SKM-1 (cell line): Measurements from ENCODE around the gene CPXM2.

Source experiments
- DNase-seq: peaks from one replicate; lab custom pipeline; 2025; ENCODE audit not compliant: unreplicated experiment; lab: John Stamatoyannopoulos, UW

Gene CPXM2

GRCh38 chr10:123852411-123852951 lies 39.1 kb downstream of the CPXM2 start:
- no peak for DNase-seq

- DNase-seq: no peak
These were observed 42.8 kb downstream of the CPXM2 start for GRCh38 chr10:123848564-123849457.

GRCh38 chr10:123847686-123848432 lies 43.7 kb downstream of the CPXM2 start:
- DNase-seq: no peak

- no peak for DNase-seq
These were observed 47.8 kb downstream of the CPXM2 start for GRCh38 chr10:123843835-123844234.

GRCh38 chr10:123842692-123843385 lies 48.8 kb downstream of the CPXM2 start:
- DNase-seq: no peak

GRCh38 chr10:123841560-123841959 lies 50.0 kb downstream of the CPXM2 start:
- DNase-seq: no peak

- DNase-seq: no peak
These were observed 50.5 kb downstream of the CPXM2 start for GRCh38 chr10:123841115-123841514.

GRCh38 chr10:123840714-123841113 lies 50.9 kb downstream of the CPXM2 start:
- no peak for DNase-seq

- no peak for DNase-seq
These were observed 52.9 kb downstream of the CPXM2 start for GRCh38 chr10:123838596-123839310.

- no peak for DNase-seq
These were observed 53.9 kb downstream of the CPXM2 start for GRCh38 chr10:123837756-123838155.

- DNase-seq: no peak
These were observed 55.0 kb downstream of the CPXM2 start for GRCh38 chr10:123836418-123837145.

- no peak for DNase-seq
These were observed 56.0 kb downstream of the CPXM2 start for GRCh38 chr10:123835575-123835974.

GRCh38 chr10:123833170-123833850 lies 58.3 kb downstream of the CPXM2 start:
- no peak for DNase-seq

GRCh38 chr10:123831259-123831658 lies 60.3 kb downstream of the CPXM2 start:
- DNase-seq: no peak

- no peak for DNase-seq
These were observed 70.5 kb downstream of the CPXM2 start for GRCh38 chr10:123821136-123821535.

GRCh38 chr10:123809632-123810031 lies 82.0 kb downstream of the CPXM2 start:
- DNase-seq: no peak

GRCh38 chr10:123808906-123809305 lies 82.7 kb downstream of the CPXM2 start:
- DNase-seq: no peak

GRCh38 chr10:123808286-123808685 lies 83.3 kb downstream of the CPXM2 start:
- DNase-seq: no peak

GRCh38 chr10:123807444-123808035 lies 84.1 kb downstream of the CPXM2 start:
- no peak for DNase-seq
